Measurements from ENCODE around the gene SEPSECS. TPM values are rescaled to one million over a fixed set of nuclear protein-coding genes. Genes with fewer than 3 reads are reported as not detected.

The SEPSECS gene
- total RNA-seq, 1 donor from 2014 or later, result 11.7 TPM

GRCh38 chr4:25184056-25184455, 23.8 kb upstream of the SEPSECS start:
- TF ChIP-seq CTCF (IDR thresholded peaks at IDR 0.05; ENCODE audit: partially characterized antibody, unreplicated experiment), result no peak
- Mint-ChIP-seq H3K36me3 (ENCODE audit: unreplicated experiment) (no peaks in the 10 kb centered on the region), H3K9me3 (ENCODE audit: unreplicated experiment) (peaks cover 1% of the 10 kb centered on the region), H3K4me1 (ENCODE audit: low read depth, unreplicated experiment) (no peaks in the 10 kb centered on the region), H3K27me3 (ENCODE audit: unreplicated experiment) (no peaks in the 10 kb centered on the region), H3K4me3 (ENCODE audit: unreplicated experiment) (no peak overlapping the region), H3K27ac (ENCODE audit: unreplicated experiment) (no peak overlapping the region)
- no peak for DNase-seq

- Mint-ChIP-seq H3K27ac (ENCODE audit: unreplicated experiment) (no peak overlapping the region), H3K27me3 (ENCODE audit: unreplicated experiment) (no peaks in the 10 kb centered on the region), H3K4me3 (ENCODE audit: unreplicated experiment) (no peak overlapping the region), H3K9me3 (ENCODE audit: unreplicated experiment) (peaks cover 1% of the 10 kb centered on the region), H3K4me1 (ENCODE audit: low read depth, unreplicated experiment) (no peaks in the 10 kb centered on the region), H3K36me3 (ENCODE audit: unreplicated experiment) (no peaks in the 10 kb centered on the region)
- DNase-seq, result no peak
- TF ChIP-seq CTCF (IDR thresholded peaks at IDR 0.05; ENCODE audit: partially characterized antibody, unreplicated experiment), result no peak
Measured at GRCh38 chr4:25182937-25183336, 22.7 kb upstream of the SEPSECS start.

GRCh38 chr4:25180524-25181131, 20.4 kb upstream of the SEPSECS start:
- Mint-ChIP-seq H3K27ac (ENCODE audit: unreplicated experiment) (no peak overlapping the region), H3K4me3 (ENCODE audit: unreplicated experiment) (no peak overlapping the region), H3K4me1 (ENCODE audit: low read depth, unreplicated experiment) (no peaks in the 10 kb centered on the region), H3K36me3 (ENCODE audit: unreplicated experiment) (no peaks in the 10 kb centered on the region), H3K9me3 (ENCODE audit: unreplicated experiment) (peaks cover 1% of the 10 kb centered on the region), H3K27me3 (ENCODE audit: unreplicated experiment) (no peaks in the 10 kb centered on the region)
- peak; percentile 75 for TF ChIP-seq CTCF (IDR thresholded peaks at IDR 0.05; ENCODE audit: partially characterized antibody, unreplicated experiment)
- DNase-seq, result no peak

- H3K4me1 Mint-ChIP-seq (ENCODE audit: low read depth, unreplicated experiment), result no peaks in the 10 kb centered on the region
- no peaks in the 10 kb centered on the region for H3K9me3 Mint-ChIP-seq (ENCODE audit: unreplicated experiment)
- no peak overlapping the region for H3K27ac Mint-ChIP-seq (ENCODE audit: unreplicated experiment)
- no peaks in the 10 kb centered on the region for H3K27me3 Mint-ChIP-seq (ENCODE audit: unreplicated experiment)
- no peaks in the 10 kb centered on the region for H3K36me3 Mint-ChIP-seq (ENCODE audit: unreplicated experiment)
- no peak overlapping the region for H3K4me3 Mint-ChIP-seq (ENCODE audit: unreplicated experiment)
- no peak for DNase-seq
- no peak for TF ChIP-seq CTCF (IDR thresholded peaks at IDR 0.05; ENCODE audit: partially characterized antibody, unreplicated experiment)
Measured at GRCh38 chr4:25178838-25179261, 18.6 kb upstream of the SEPSECS start.

- DNase-seq, result no peak
- Mint-ChIP-seq H3K9me3 (ENCODE audit: unreplicated experiment) (no peaks in the 10 kb centered on the region), H3K4me1 (ENCODE audit: low read depth, unreplicated experiment) (peaks cover 3% of the 10 kb centered on the region), H3K27ac (ENCODE audit: unreplicated experiment) (no peak overlapping the region), H3K4me3 (ENCODE audit: unreplicated experiment) (no peak overlapping the region), H3K36me3 (ENCODE audit: unreplicated experiment) (no peaks in the 10 kb centered on the region), H3K27me3 (ENCODE audit: unreplicated experiment) (no peaks in the 10 kb centered on the region)
- TF ChIP-seq CTCF (IDR thresholded peaks at IDR 0.05; ENCODE audit: partially characterized antibody, unreplicated experiment), result no peak
Measured at GRCh38 chr4:25177147-25177546, 16.9 kb upstream of the SEPSECS start.

Data from glutamatergic neuron (in vitro differentiated cells).